Chondrocyte (in vitro differentiated cells): Measurements from ENCODE around the gene ATP5F1B. TPM values are rescaled to one million over a fixed set of nuclear protein-coding genes. Genes with fewer than 3 reads are reported as not detected.

Experiments
- DNase-seq: peaks from one replicate; pipeline ENCODE4 v3.0.0; 2021; ENCODE audit warnings: mixed read lengths, low spot score
- H3K27ac Mint-ChIP-seq: one replicate; pipeline ENCODE4 v1.8.0; 2021; ENCODE audit warnings: mild to moderate bottlenecking, moderate library complexity, mixed read lengths; ENCODE audit not compliant: unreplicated experiment
- H3K27me3 Mint-ChIP-seq: 2 replicates; pipeline ENCODE4 v1.8.0; 2021; ENCODE audit warnings: low read depth, mixed read lengths
- H3K36me3 Mint-ChIP-seq: 2 replicates; pipeline ENCODE4 v1.8.0; 2021; ENCODE audit warnings: low read depth, mixed read lengths
- H3K4me1 Mint-ChIP-seq: 2 replicates; pipeline ENCODE4 v1.8.0; 2021; ENCODE audit warnings: low read depth, mild to moderate bottlenecking, mixed read lengths
- H3K4me3 Mint-ChIP-seq: one replicate; pipeline ENCODE4 v1.8.0; 2021; ENCODE audit warnings: mild to moderate bottlenecking, moderate library complexity, mixed read lengths; ENCODE audit not compliant: unreplicated experiment
- H3K9me3 Mint-ChIP-seq: 2 replicates; pipeline ENCODE4 v1.8.0; 2021; ENCODE audit warnings: low read depth, mixed read lengths
- CTCF ChIP-seq: fragments of 200-600 bp; sonication (generic); IDR thresholded peaks from 2 replicates; pipeline ENCODE4 v1.5.0; 2021; ENCODE audit warnings: antibody characterized with exemption, mild to moderate bottlenecking, moderate library complexity
- total RNA-seq: library from RNA; stranded (reverse); gene quantifications from 3 replicates; pipeline ENCODE4 v1.2.1, GENCODE V29; 2021

Gene ATP5F1B
- total RNA-seq, 1 donor from 2014 or later, result 380 TPM

- no peak for TF ChIP-seq CTCF
- no peak overlapping the region for H3K4me3 Mint-ChIP-seq
- H3K27me3 Mint-ChIP-seq, result no peaks in the 10 kb centered on the region
- no peaks in the 10 kb centered on the region for H3K9me3 Mint-ChIP-seq
- no peak for DNase-seq
- H3K27ac Mint-ChIP-seq, result peak overlapping the region; percentile 97
- peaks cover 47% of the 10 kb centered on the region for H3K4me1 Mint-ChIP-seq
- H3K36me3 Mint-ChIP-seq, result peaks cover 19% of the 10 kb centered on the region
Observed at GRCh38 chr12:56591126-56591525, 54.7 kb downstream of the ATP5F1B start.

- Mint-ChIP-seq H3K9me3 (no peaks in the 10 kb centered on the region), H3K36me3 (peaks cover 16% of the 10 kb centered on the region), H3K27me3 (no peaks in the 10 kb centered on the region), H3K27ac (no peak overlapping the region), H3K4me1 (peaks cover 42% of the 10 kb centered on the region), H3K4me3 (no peak overlapping the region)
- no peak for DNase-seq
- TF ChIP-seq CTCF, result peak; percentile 70
Observed at GRCh38 chr12:56590237-56590830, 55.5 kb downstream of the ATP5F1B start.

DNA sequence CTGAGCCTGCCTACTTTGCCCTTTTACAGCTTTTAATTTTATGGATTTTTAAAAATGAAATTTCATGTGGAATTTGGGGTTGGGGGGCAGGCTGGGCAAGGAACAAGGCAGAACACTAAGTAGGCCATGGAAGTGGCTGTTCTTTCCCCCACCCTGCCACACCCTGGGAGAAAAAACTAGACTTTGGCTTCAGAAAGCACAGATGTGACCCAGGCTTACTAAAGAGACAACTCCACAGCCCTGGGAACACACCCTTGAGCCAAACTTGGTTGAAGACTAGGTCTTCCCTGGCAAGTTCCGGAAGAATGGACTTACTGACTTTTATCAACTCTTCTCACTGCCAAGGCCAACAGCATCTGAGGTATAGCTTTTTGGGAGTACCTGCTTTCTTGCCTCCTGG lies 56.0 kb downstream of the ATP5F1B start:
- TF ChIP-seq CTCF, result no peak
- Mint-ChIP-seq H3K4me3 (no peak overlapping the region), H3K9me3 (no peaks in the 10 kb centered on the region), H3K36me3 (peaks cover 16% of the 10 kb centered on the region), H3K27me3 (no peaks in the 10 kb centered on the region), H3K27ac (no peak overlapping the region), H3K4me1 (peaks cover 37% of the 10 kb centered on the region)
- no peak for DNase-seq

Other genes with a start within 250 kb of the ATP5F1B start
- gene TIMELESS, start 196.6 kb downstream of the ATP5F1B start, total RNA-seq, result 11.7 to 21.0 TPM (median 12.1 TPM) in 3 replicates
- gene MIP, start 191.3 kb downstream of the ATP5F1B start, total RNA-seq, result not detected in 3 replicates
- gene SPRYD4, start 177.4 kb downstream of the ATP5F1B start, total RNA-seq, result 1.5 to 2.7 TPM (median 1.6 TPM) in 3 replicates
- 0.25 to 0.54 TPM in 2 of 3 replicates, not detected in the other for gene GLS2, start 157.8 kb downstream of the ATP5F1B start, total RNA-seq
- gene RBMS2, start 124.2 kb downstream of the ATP5F1B start, total RNA-seq, result 57.0 to 65.3 TPM (median 57.6 TPM) in 3 replicates
- 65.2 to 72.8 TPM (median 71.2 TPM) in 3 replicates for gene BAZ2A, start 15.7 kb downstream of the ATP5F1B start, total RNA-seq
- 123 to 156 TPM (median 127 TPM) in 3 replicates for gene PTGES3, start 42.3 kb upstream of the ATP5F1B start, total RNA-seq
- 483 to 537 TPM (median 513 TPM) in 3 replicates for gene NACA, start 79.3 kb upstream of the ATP5F1B start, total RNA-seq
- 3.3 to 7.7 TPM (median 3.5 TPM) in 3 replicates for gene PRIM1, start 106.3 kb upstream of the ATP5F1B start, total RNA-seq
- 0.27 to 1.0 TPM (median 0.80 TPM) in 3 replicates for gene HSD17B6, start 117.3 kb upstream of the ATP5F1B start, total RNA-seq